Measurements from ENCODE around the gene WDR6. TPM values are rescaled to one million over a fixed set of nuclear protein-coding genes. Genes with fewer than 3 reads are reported as not detected.

The WDR6 gene
- total RNA-seq, 1 experiment from 2014 or later = 174 TPM

DNA sequence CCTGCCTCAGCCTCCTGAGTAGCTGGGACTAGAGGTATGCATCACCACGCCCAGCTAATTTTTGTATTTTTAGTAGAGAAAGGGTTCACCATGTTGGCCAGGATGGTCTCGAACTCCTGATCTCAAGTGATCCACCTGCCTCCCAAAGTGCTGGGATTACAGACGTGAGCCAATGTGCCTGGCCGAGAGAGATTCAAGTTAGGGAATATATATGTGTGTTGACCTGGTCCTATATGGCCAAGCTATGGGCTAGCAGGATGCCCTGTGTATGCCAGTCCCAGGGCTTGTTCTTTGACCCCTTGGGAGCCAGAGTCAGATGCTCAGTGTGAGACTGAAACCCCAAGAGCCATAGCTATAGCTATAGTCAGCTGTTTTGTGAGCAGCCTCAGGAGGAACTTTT lies 16.6 kb downstream of the WDR6 start:
- POLR2A ChIA-PET = no interaction called here
- Histone ChIP-seq H3K9me2 (ENCODE audit: insufficient read depth) (no peaks in the 10 kb centered on the region), H4K20me1 (ENCODE audit: insufficient read depth) (no peaks in the 10 kb centered on the region; the same call in 1 of the 2 replicates), H3K4me3 (replicated peaks in 1 of 2; ENCODE audit: low read depth in 1 of 2, low read length in 2 of 2) (peak overlapping the region; percentile 13 to 80; a peak in 2 of 4 replicates), H3K9me3 (ENCODE audit: control insufficient read depth in 1 of 2, insufficient read depth in 1 of 2, low read depth in 1 of 2, low read length in 2 of 2) (no peaks in the 10 kb centered on the region), H3K79me2 (ENCODE audit: insufficient read depth, low read length) (peaks cover 90% of the 10 kb centered on the region), H3K27me3 (ENCODE audit: insufficient read depth, low read length) (no peaks in the 10 kb centered on the region), H3K4me1 (ENCODE audit: control insufficient read depth in 1 of 2, insufficient read depth in 2 of 2, low read length in 2 of 2) (peaks cover 18 to 61% of the 10 kb centered on the region in 2 experiments), H2AFZ (ENCODE audit: low read depth, low read length, poor library complexity, severe bottlenecking) (no peak overlapping the region), H3K4me2 (ENCODE audit: low read length) (peak overlapping the region; percentile 90), H3K36me3 (ENCODE audit: control insufficient read depth in 1 of 2, insufficient read depth in 2 of 2, low read length in 2 of 2) (peaks cover 18 to 54% of the 10 kb centered on the region in 2 experiments; a peak in 3 of 4 replicates), H3K27ac (ENCODE audit: low read depth, low read length) (0 out of 2 replicates have a peak overlapping the region, but pooled peaks have one; percentile 9), H3K9ac (ENCODE audit: low read length) (0 out of 2 replicates have a peak overlapping the region, but pooled peaks have one; percentile 12)
- CTCF ChIA-PET = interaction anchor here (1.0 to 3.5 kb wide), 3 partner anchors 17 to 70 kb away, joined by 5 to 29 read pairs (median 28); partner anchors contain the start of genes P4HTM, QRICH1 and WDR6
- DNase-seq (ENCODE audit: low read depth, low spot score) (no peak), ATAC-seq (no peak)
- TF ChIP-seq POLR2AphosphoS5 (IDR thresholded peaks at IDR 0.05; ENCODE audit: low read depth, low read length) (peak; percentile 18; the same call in 1 of the 2 replicates), SIN3A (IDR thresholded peaks at IDR 0.05; ENCODE audit: low read depth) (no peak), YY1 (IDR thresholded peaks at IDR 0.05; ENCODE audit: extremely low read depth, insufficient replicate concordance, low read depth, low read length) (no peak), CBX3 (IDR thresholded peaks at IDR 0.05; ENCODE audit: low read depth) (no peak), SRF (IDR thresholded peaks at IDR 0.05; ENCODE audit: low read depth) (no peak), JUND (IDR thresholded peaks at IDR 0.05) (no peak), ZFX (IDR thresholded peaks at IDR 0.05) (no peak)
- TF ChIP-seq, protein P1, sequence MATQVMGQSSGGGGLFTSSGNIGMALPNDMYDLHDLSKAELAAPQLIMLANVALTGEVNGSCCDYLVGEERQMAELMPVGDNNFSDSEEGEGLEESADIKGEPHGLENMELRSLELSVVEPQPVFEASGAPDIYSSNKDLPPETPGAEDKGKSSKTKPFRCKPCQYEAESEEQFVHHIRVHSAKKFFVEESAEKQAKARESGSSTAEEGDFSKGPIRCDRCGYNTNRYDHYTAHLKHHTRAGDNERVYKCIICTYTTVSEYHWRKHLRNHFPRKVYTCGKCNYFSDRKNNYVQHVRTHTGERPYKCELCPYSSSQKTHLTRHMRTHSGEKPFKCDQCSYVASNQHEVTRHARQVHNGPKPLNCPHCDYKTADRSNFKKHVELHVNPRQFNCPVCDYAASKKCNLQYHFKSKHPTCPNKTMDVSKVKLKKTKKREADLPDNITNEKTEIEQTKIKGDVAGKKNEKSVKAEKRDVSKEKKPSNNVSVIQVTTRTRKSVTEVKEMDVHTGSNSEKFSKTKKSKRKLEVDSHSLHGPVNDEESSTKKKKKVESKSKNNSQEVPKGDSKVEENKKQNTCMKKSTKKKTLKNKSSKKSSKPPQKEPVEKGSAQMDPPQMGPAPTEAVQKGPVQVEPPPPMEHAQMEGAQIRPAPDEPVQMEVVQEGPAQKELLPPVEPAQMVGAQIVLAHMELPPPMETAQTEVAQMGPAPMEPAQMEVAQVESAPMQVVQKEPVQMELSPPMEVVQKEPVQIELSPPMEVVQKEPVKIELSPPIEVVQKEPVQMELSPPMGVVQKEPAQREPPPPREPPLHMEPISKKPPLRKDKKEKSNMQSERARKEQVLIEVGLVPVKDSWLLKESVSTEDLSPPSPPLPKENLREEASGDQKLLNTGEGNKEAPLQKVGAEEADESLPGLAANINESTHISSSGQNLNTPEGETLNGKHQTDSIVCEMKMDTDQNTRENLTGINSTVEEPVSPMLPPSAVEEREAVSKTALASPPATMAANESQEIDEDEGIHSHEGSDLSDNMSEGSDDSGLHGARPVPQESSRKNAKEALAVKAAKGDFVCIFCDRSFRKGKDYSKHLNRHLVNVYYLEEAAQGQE (IDR thresholded peaks at IDR 0.05; ENCODE audit: low read depth) = no peak
- RAD21 ChIA-PET (ENCODE audit: low non-redundant PET in 1 of 2, low total read pairs in 2 of 2, uncharacterized antibody in 2 of 2, unreplicated experiment in 2 of 2) = interaction anchor here in 1 of 2 experiments (0.7 kb wide), 1 partner anchor 628 kb away, joined by 7 read pairs; no protein-coding TSS in a partner anchor
- intact Hi-C loops (cut with micrococcal nuclease) = no loop called here
- BruUV-seq (replicated peaks) = no TSS peak
